HepG2 (cell line): ENCODE data around the gene NEURL2. TPM values are rescaled to one million over a fixed set of nuclear protein-coding genes. Genes with fewer than 3 reads are reported as not detected.

Experiments
- ATF2 ChIP-seq: sonication (generic); formaldehyde crosslinking; IDR thresholded peaks from 2 replicates; pipeline ENCODE4 v1.4.0; 2020; ENCODE audit warnings: missing genetic modification reagents
- HDAC6 ChIP-seq: fragments of 200-600 bp; sonication (generic); IDR thresholded peaks from 2 replicates; pipeline ENCODE4 v1.7.0; 2017; ENCODE audit warnings: mild to moderate bottlenecking, antibody characterized with exemption, low read length, low read depth
- MAFF ChIP-seq: IDR thresholded peaks from 2 replicates; pipeline ENCODE4 v1.6.1; 2011; ENCODE audit warnings: low read depth, low read length, improper control_type of control experiment
- MIER2 ChIP-seq: IDR thresholded peaks from 2 replicates; pipeline ENCODE4 v1.6.1; 2016; ENCODE audit warnings: missing biosample characterization, missing genetic modification reagents
- RAD21 ChIP-seq: fragments of 450-650 bp; formaldehyde crosslinking; IDR thresholded peaks from 2 replicates; pipeline ENCODE4 v1.5.0; 2020; ENCODE audit warnings: mild to moderate bottlenecking
- RFX5 ChIP-seq: IDR thresholded peaks from 2 replicates; pipeline ENCODE4 v1.6.1; 2011; ENCODE audit warnings: low read depth, low read length, improper control_type of control experiment
- SIN3A ChIP-seq: IDR thresholded peaks from 2 replicates; pipeline ENCODE4 v1.6.1; 2011; ENCODE audit warnings: low read depth, mild to moderate bottlenecking, control low read depth, low read length, borderline replicate concordance
- SRSF9 ChIP-seq: fragments of 200-400 bp; formaldehyde crosslinking; IDR thresholded peaks from 2 replicates; pipeline ENCODE4 v1.6.1; 2018; ENCODE audit warnings: borderline replicate concordance, mild to moderate bottlenecking, low read depth, low read length; ENCODE audit not compliant: insufficient read depth, poor library complexity, severe bottlenecking
- SSRP1 ChIP-seq: IDR thresholded peaks from 2 replicates; pipeline ENCODE4 v1.6.1; 2016; ENCODE audit warnings: control low read depth
- ZBTB4 ChIP-seq: sonication (generic); formaldehyde crosslinking; IDR thresholded peaks from 2 replicates; pipeline ENCODE4 v1.4.0; 2020; ENCODE audit warnings: missing genetic modification reagents, mild to moderate bottlenecking, borderline replicate concordance
- ZNF569 ChIP-seq: sonication (generic); formaldehyde crosslinking; IDR thresholded peaks from 2 replicates; pipeline ENCODE4 v1.5.0; 2020; ENCODE audit warnings: mild to moderate bottlenecking, missing genetic modification reagents, moderate library complexity, borderline replicate concordance
- ZNF609 ChIP-seq: sonication (generic); formaldehyde crosslinking; IDR thresholded peaks from 2 replicates; pipeline ENCODE4 v1.4.0; 2020; ENCODE audit warnings: mild to moderate bottlenecking, missing genetic modification reagents, borderline replicate concordance
- polyA plus RNA-seq, 8 experiments: library from polyadenylated mRNA; depleted of rRNA in 3 of 8; stranded (reverse) in 7 of 8; unstranded in 1 of 8; fragments of >200 nt; fragmentation: Illumina TruSeq in 4 of 8; extraction: Trizol in 4 of 8; gene quantifications; 2 replicates each; pipeline versions ENCODE4 v1.2.1 to v1.2.3, GENCODE V29; 2011 to 2016; ENCODE audit warnings: low read depth in 4 of 8, missing spikeins in 1 of 8, mixed read lengths in 1 of 8; ENCODE audit not compliant: insufficient read depth in 1 of 8
- total RNA-seq, 5 experiments: library from RNA; depleted of rRNA; stranded (reverse); fragments of >200 nt; fragmentation: Illumina TruSeq; extraction: Trizol; gene quantifications; 2 replicates each; pipeline ENCODE4 v1.2.3, GENCODE V29; 2016; ENCODE audit warnings: low read depth in 1 of 5
- TF ChIP-seq, protein P1 (sequence below): sonication (generic); formaldehyde crosslinking; IDR thresholded peaks from 2 replicates; pipeline ENCODE4 v1.9.0; 2021; ENCODE audit warnings: missing genetic modification reagents, borderline replicate concordance

The NEURL2 gene
- total and polyA plus RNA-seq, 2 of the 13 experiments (the other 11 are each of a cell fraction or from before 2014, with no cell fraction given): 7.2 to 9.7 TPM

DNA sequence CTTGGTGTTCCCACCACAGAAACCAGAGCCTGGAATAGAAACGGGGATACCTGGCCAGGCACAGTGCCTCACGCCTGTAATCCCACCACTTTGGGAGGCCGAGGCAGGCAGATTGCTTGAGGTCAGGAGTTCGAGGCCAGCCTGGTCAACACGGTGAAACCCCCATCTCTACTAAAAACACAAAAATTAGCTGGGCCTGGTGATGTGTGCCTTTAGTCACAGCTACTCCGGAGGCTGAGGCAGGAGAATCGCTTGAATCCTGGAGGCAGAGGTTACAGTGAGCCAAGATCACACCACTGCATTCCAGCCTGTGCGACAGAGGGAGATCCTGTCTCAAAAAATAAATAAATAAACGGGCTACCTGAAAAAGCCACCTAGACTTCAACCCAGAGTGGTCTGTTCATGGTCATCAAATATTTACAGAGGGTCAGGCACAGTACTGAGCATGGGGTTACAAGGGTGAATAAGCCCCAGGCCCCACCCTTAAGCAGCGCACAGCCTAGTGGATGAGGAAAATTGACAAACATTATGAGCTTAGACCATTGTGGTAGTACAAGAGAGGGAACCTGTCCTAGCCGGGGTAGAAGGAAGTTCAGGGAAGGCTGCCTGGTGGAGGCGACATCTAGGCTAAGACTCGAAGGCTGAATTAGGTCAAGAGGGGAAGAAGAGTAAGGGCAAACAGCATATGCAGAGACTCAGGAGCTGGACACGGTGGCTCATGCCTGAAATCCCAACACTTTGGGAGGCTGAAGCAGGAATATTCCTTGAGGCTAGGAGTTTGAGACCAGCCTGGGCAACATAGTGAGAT lies 36.3 kb upstream of the NEURL2 start (continued):
- TF ChIP-seq SIN3A (no peak), ATF2 (peak; percentile 69; the same call in 1 of the 2 replicates), ZNF569 (CRISPR knock-in tag) (no peak), SRSF9 (no peak), ZBTB4 (CRISPR knock-in tag) (peak; percentile 32; the same call in 1 of the 2 replicates), RFX5 (no peak), HDAC6 (no peak), SSRP1 (no peak), RAD21 (peak; percentile 33; the same call in 1 of the 2 replicates), ZNF609 (CRISPR knock-in tag) (peak; percentile 94), MIER2 (CRISPR knock-in tag) (peak; percentile 77; the same call in 1 of the 2 replicates), MAFF (peak; percentile 31; the same call in 1 of the 2 replicates)
- TF ChIP-seq, protein P1, sequence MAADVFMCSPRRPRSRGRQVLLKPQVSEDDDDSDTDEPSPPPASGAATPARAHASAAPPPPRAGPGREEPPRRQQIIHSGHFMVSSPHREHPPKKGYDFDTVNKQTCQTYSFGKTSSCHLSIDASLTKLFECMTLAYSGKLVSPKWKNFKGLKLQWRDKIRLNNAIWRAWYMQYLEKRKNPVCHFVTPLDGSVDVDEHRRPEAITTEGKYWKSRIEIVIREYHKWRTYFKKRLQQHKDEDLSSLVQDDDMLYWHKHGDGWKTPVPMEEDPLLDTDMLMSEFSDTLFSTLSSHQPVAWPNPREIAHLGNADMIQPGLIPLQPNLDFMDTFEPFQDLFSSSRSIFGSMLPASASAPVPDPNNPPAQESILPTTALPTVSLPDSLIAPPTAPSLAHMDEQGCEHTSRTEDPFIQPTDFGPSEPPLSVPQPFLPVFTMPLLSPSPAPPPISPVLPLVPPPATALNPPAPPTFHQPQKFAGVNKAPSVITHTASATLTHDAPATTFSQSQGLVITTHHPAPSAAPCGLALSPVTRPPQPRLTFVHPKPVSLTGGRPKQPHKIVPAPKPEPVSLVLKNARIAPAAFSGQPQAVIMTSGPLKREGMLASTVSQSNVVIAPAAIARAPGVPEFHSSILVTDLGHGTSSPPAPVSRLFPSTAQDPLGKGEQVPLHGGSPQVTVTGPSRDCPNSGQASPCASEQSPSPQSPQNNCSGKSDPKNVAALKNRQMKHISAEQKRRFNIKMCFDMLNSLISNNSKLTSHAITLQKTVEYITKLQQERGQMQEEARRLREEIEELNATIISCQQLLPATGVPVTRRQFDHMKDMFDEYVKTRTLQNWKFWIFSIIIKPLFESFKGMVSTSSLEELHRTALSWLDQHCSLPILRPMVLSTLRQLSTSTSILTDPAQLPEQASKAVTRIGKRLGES (CRISPR knock-in tag): no peak; the same call in 1 of the 2 replicates
